HCT116 (cell line): ENCODE data around the gene LBR. TPM values are rescaled to one million over a fixed set of nuclear protein-coding genes. Genes with fewer than 3 reads are reported as not detected.

Experiments
- ATAC-seq: fragments of 200-7000 bp; cut with Tn5 transposase; 2 replicates; pipeline ENCODE4 v1.9.1; 2020; ENCODE audit warnings: mild to moderate bottlenecking, moderate library complexity
- BruUV-seq: library from RNA; stranded (reverse); fragments of 400-500 nt; replicated peaks from 2 replicates; lab custom pipeline; 2021; lab: Mats Ljungman, UMichigan
- CTCF ChIA-PET: fragments of 300-600 bp; sonication (Branson Sonifier 250); formaldehyde crosslinking; loops from one replicate; lab custom pipeline; 2021; ENCODE audit warnings: antibody characterized with exemption; lab: Charles Lee
- POLR2A ChIA-PET: fragments of 300-600, 350-600 bp; sonication (Branson Sonifier 250); formaldehyde crosslinking; loops from one replicate; lab custom pipeline; 2021; ENCODE audit warnings: antibody characterized with exemption; lab: Charles Lee
- RAD21 ChIA-PET, 2 experiments: fragments of 300-600 bp; sonication (Branson Sonifier 250); formaldehyde crosslinking; loops; one replicate each; lab custom pipeline; 2023; ENCODE audit warnings: low total read pairs in 2 of 2; ENCODE audit not compliant: uncharacterized antibody in 2 of 2, unreplicated experiment in 2 of 2, low non-redundant PET in 1 of 2; lab: Charles Lee
- DNase-seq: peaks from one replicate; pipeline ENCODE4 v3.0.0-alpha.2; 2010; ENCODE audit warnings: low read depth, low spot score
- H2AFZ ChIP-seq: fragments of 200-600 bp; shearing (Covaris generic), sonication (generic); 2 replicates; pipeline ENCODE4 v1.6.1; 2017; ENCODE audit warnings: low read depth, mixed run types, mixed read lengths, antibody characterized with exemption, low read length; ENCODE audit not compliant: poor library complexity, severe bottlenecking
- H3K27ac ChIP-seq: 2 replicates; pipeline ENCODE4 v1.5.1; 2012; ENCODE audit warnings: low read depth, low read length
- H3K27me3 ChIP-seq: fragments of 200-600 bp; sonication (generic); 2 replicates; pipeline ENCODE4 v1.6.1; 2016; ENCODE audit warnings: mixed run types, low read length, mixed read lengths; ENCODE audit not compliant: insufficient read depth
- H3K36me3 ChIP-seq, 2 experiments: fragments of 200-500 bp in 1 of 2; fragments of 200-600 bp in 1 of 2; sonication (Bioruptor generic) in 1 of 2; sonication (generic) in 1 of 2; 2 replicates each; pipeline versions ENCODE4 v1.5.1 to v1.6.1; 2014 to 2016; ENCODE audit warnings: low read length in 2 of 2, inconsistent platforms in 1 of 2, mixed read lengths in 1 of 2, mixed run types in 1 of 2; ENCODE audit not compliant: insufficient read depth in 2 of 2, control insufficient read depth in 1 of 2
- H3K4me1 ChIP-seq, 2 experiments: fragments of 200-600 bp in 1 of 2; sonication (generic) in 1 of 2; 2 replicates each; pipeline versions ENCODE4 v1.5.1 to v1.6.1; 2012 to 2017; ENCODE audit warnings: low read length in 2 of 2, inconsistent platforms in 1 of 2, mild to moderate bottlenecking in 1 of 2, mixed read lengths in 1 of 2, mixed run types in 1 of 2, moderate library complexity in 1 of 2; ENCODE audit not compliant: insufficient read depth in 2 of 2, control insufficient read depth in 1 of 2
- H3K4me2 ChIP-seq: fragments of 200-600 bp; sonication (generic); 2 replicates; pipeline ENCODE4 v1.6.1; 2017; ENCODE audit warnings: mixed run types, low read length, mixed read lengths
- H3K4me3 ChIP-seq, 2 experiments: fragments of 200-600 bp in 1 of 2; sonication (generic) in 1 of 2; replicated peaks in 1 of 2; 2 replicates each; pipeline ENCODE4 v1.5.1; 2011 to 2016; ENCODE audit warnings: low read length in 2 of 2, control low read depth in 1 of 2, low read depth in 1 of 2, mild to moderate bottlenecking in 1 of 2, mixed read lengths in 1 of 2, mixed run types in 1 of 2
- H3K79me2 ChIP-seq: fragments of 200-600 bp; sonication (generic); 2 replicates; pipeline ENCODE4 v1.6.1; 2017; ENCODE audit warnings: mild to moderate bottlenecking, mixed run types, low read length, moderate library complexity, mixed read lengths; ENCODE audit not compliant: insufficient read depth
- H3K9ac ChIP-seq: fragments of 200-600 bp; sonication (generic); 2 replicates; pipeline ENCODE4 v1.6.1; 2016; ENCODE audit warnings: low read length, mixed read lengths
- H3K9me2 ChIP-seq: fragments of 200-600 bp; sonication (generic), shearing (Covaris generic); 2 replicates; pipeline ENCODE4 v1.6.1; 2017; ENCODE audit warnings: mixed run types, mild to moderate bottlenecking, moderate library complexity; ENCODE audit not compliant: insufficient read depth
- H3K9me3 ChIP-seq, 2 experiments: fragments of 200-500 bp in 1 of 2; fragments of 200-600 bp in 1 of 2; sonication (Bioruptor generic) in 1 of 2; sonication (generic) in 1 of 2; 2 replicates each; pipeline ENCODE4 v1.6.1; 2014 to 2017; ENCODE audit warnings: low read length in 2 of 2, mixed read lengths in 2 of 2, inconsistent platforms in 1 of 2, low read depth in 1 of 2, mild to moderate bottlenecking in 1 of 2, mixed run types in 1 of 2, moderate library complexity in 1 of 2; ENCODE audit not compliant: control insufficient read depth in 1 of 2, insufficient read depth in 1 of 2
- H4K20me1 ChIP-seq: fragments of 200-600 bp; sonication (generic), shearing (Covaris generic); 2 replicates; pipeline ENCODE4 v1.6.1; 2017; ENCODE audit warnings: mixed run types, mild to moderate bottlenecking, moderate library complexity; ENCODE audit not compliant: insufficient read depth
- ELF1 ChIP-seq: IDR thresholded peaks from 2 replicates; pipeline ENCODE4 v1.6.1; 2012; ENCODE audit warnings: low read depth, borderline replicate concordance
- EZH2 ChIP-seq: fragments of 200-600 bp; sonication (generic); IDR thresholded peaks from 2 replicates; pipeline ENCODE4 v1.6.1; 2017; ENCODE audit warnings: antibody characterized with exemption, mixed run types
- EZH2phosphoT487 ChIP-seq: fragments of 200-600 bp; IDR thresholded peaks from 2 replicates; pipeline ENCODE4 v1.6.1; 2018; ENCODE audit warnings: antibody characterized with exemption, borderline replicate concordance
- MAX ChIP-seq: IDR thresholded peaks from 2 replicates; pipeline ENCODE4 v1.6.1; 2012
- POLR2A ChIP-seq: IDR thresholded peaks from 2 replicates; pipeline ENCODE4 v1.7.0; 2011; ENCODE audit warnings: borderline replicate concordance; ENCODE audit not compliant: insufficient read depth, insufficient read length; ENCODE audit errors: extremely low read depth
- SIN3A ChIP-seq: IDR thresholded peaks from 2 replicates; pipeline ENCODE4 v1.6.1; 2012; ENCODE audit warnings: low read depth
- SRF ChIP-seq: IDR thresholded peaks from 2 replicates; pipeline ENCODE4 v1.6.1; 2012; ENCODE audit warnings: low read depth
- YY1 ChIP-seq: IDR thresholded peaks from 2 replicates; pipeline ENCODE4 v1.6.1; 2011; ENCODE audit warnings: low read length, low read depth, moderate library complexity, mild to moderate bottlenecking; ENCODE audit not compliant: insufficient replicate concordance; ENCODE audit errors: extremely low read depth
- ZNF274 ChIP-seq: fragments of 200-500 bp; sonication (Bioruptor generic); IDR thresholded peaks from 2 replicates; pipeline ENCODE4 v1.6.1; 2014; ENCODE audit warnings: mild to moderate bottlenecking, low read depth, low read length, inconsistent platforms
- intact Hi-C: fragments of 100-400 bp; cut with micrococcal nuclease; formaldehyde crosslinking; loops from 2 replicates; pipeline ENCODE4 v1.10.0; 2022
- total RNA-seq: library from RNA; stranded (reverse); gene quantifications from one replicate; pipeline ENCODE4 v1.2.1, GENCODE V29; 2021; ENCODE audit not compliant: unreplicated experiment
- TF ChIP-seq, protein P1 (sequence below): IDR thresholded peaks from 2 replicates; pipeline ENCODE4 v1.6.1; 2012; ENCODE audit warnings: low read depth
- TF ChIP-seq, protein P2 (sequence below): IDR thresholded peaks from 2 replicates; pipeline ENCODE4 v1.6.1; 2012
- TF ChIP-seq, protein P3 (sequence below), 3 experiments: fragments of 200-600 bp in 1 of 3; sonication (generic) in 1 of 3; IDR thresholded peaks in 2 of 3; conservative IDR thresholded peaks in 1 of 3; 2 replicates each; pipeline ENCODE4 v1.5.1; 2012 to 2017; ENCODE audit warnings: low read depth in 2 of 3, low read length in 2 of 3, antibody characterized with exemption in 1 of 3, borderline replicate concordance in 1 of 3, control low read depth in 1 of 3, mild to moderate bottlenecking in 1 of 3, mixed read lengths in 1 of 3, mixed run types in 1 of 3, moderate library complexity in 1 of 3; ENCODE audit not compliant: insufficient read depth in 1 of 3

Gene LBR
- total RNA-seq, 1 experiment from 2014 or later, result 97.4 TPM

GRCh38 chr1:225476100-225476511, 48.3 kb upstream of the LBR start:
- no peak overlapping the region for H2AFZ ChIP-seq
- CTCF ChIA-PET, result interaction anchor here (1.9 kb wide), 1 partner anchor 179 kb away, joined by 8 read pairs; no protein-coding TSS in a partner anchor
- H3K27ac ChIP-seq, result no peak overlapping the region
- POLR2A ChIA-PET, result no interaction called here
- H4K20me1 ChIP-seq, result no peaks in the 10 kb centered on the region
- H3K9me2 ChIP-seq, result no peaks in the 10 kb centered on the region
- H3K27me3 ChIP-seq, result no peaks in the 10 kb centered on the region
- no TSS peak for BruUV-seq
- peaks cover 3 to 10% of the 10 kb centered on the region in 2 experiments; a peak in 3 of 4 replicates for H3K4me1 ChIP-seq
- TF ChIP-seq POLR2A, result no peak
- TF ChIP-seq ZNF274, result no peak
- TF ChIP-seq EZH2phosphoT487, result no peak
- TF ChIP-seq, protein P1, sequence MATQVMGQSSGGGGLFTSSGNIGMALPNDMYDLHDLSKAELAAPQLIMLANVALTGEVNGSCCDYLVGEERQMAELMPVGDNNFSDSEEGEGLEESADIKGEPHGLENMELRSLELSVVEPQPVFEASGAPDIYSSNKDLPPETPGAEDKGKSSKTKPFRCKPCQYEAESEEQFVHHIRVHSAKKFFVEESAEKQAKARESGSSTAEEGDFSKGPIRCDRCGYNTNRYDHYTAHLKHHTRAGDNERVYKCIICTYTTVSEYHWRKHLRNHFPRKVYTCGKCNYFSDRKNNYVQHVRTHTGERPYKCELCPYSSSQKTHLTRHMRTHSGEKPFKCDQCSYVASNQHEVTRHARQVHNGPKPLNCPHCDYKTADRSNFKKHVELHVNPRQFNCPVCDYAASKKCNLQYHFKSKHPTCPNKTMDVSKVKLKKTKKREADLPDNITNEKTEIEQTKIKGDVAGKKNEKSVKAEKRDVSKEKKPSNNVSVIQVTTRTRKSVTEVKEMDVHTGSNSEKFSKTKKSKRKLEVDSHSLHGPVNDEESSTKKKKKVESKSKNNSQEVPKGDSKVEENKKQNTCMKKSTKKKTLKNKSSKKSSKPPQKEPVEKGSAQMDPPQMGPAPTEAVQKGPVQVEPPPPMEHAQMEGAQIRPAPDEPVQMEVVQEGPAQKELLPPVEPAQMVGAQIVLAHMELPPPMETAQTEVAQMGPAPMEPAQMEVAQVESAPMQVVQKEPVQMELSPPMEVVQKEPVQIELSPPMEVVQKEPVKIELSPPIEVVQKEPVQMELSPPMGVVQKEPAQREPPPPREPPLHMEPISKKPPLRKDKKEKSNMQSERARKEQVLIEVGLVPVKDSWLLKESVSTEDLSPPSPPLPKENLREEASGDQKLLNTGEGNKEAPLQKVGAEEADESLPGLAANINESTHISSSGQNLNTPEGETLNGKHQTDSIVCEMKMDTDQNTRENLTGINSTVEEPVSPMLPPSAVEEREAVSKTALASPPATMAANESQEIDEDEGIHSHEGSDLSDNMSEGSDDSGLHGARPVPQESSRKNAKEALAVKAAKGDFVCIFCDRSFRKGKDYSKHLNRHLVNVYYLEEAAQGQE, result no peak
- TF ChIP-seq MAX, result no peak
- no peak for TF ChIP-seq ELF1
- no peak for TF ChIP-seq YY1
- no peak for TF ChIP-seq EZH2
- TF ChIP-seq, protein P2, sequence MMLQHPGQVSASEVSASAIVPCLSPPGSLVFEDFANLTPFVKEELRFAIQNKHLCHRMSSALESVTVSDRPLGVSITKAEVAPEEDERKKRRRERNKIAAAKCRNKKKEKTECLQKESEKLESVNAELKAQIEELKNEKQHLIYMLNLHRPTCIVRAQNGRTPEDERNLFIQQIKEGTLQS, result no peak
- TF ChIP-seq SRF, result no peak
- TF ChIP-seq SIN3A, result no peak
- TF ChIP-seq, protein P3, sequence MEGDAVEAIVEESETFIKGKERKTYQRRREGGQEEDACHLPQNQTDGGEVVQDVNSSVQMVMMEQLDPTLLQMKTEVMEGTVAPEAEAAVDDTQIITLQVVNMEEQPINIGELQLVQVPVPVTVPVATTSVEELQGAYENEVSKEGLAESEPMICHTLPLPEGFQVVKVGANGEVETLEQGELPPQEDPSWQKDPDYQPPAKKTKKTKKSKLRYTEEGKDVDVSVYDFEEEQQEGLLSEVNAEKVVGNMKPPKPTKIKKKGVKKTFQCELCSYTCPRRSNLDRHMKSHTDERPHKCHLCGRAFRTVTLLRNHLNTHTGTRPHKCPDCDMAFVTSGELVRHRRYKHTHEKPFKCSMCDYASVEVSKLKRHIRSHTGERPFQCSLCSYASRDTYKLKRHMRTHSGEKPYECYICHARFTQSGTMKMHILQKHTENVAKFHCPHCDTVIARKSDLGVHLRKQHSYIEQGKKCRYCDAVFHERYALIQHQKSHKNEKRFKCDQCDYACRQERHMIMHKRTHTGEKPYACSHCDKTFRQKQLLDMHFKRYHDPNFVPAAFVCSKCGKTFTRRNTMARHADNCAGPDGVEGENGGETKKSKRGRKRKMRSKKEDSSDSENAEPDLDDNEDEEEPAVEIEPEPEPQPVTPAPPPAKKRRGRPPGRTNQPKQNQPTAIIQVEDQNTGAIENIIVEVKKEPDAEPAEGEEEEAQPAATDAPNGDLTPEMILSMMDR (IDR thresholded peaks at IDR 0.05 in 2 of 3, conservative IDR thresholded peaks at IDR 0.05 in 1 of 3; ENCODE audit: borderline replicate concordance in 1 of 3, insufficient read depth in 1 of 3, low read depth in 2 of 3, low read length in 2 of 3), result no peak
- no peaks in the 10 kb centered on the region for H3K79me2 ChIP-seq
- H3K4me2 ChIP-seq, result no peak overlapping the region
- RAD21 ChIA-PET, result no interaction called here
- H3K9ac ChIP-seq, result no peak overlapping the region
- intact Hi-C loops, result loop anchor here (5.0 to 10.0 kb wide), 2 partner anchors 181 to 589 kb away; partner anchors contain the start of gene H3-3A
- no peak for ATAC-seq
- DNase-seq, result no peak
- H3K36me3 ChIP-seq, result no peaks in the 10 kb centered on the region
- H3K4me3 ChIP-seq, result no peak overlapping the region
- no peaks in the 10 kb centered on the region for H3K9me3 ChIP-seq
